Mesothelial cell of epicardium (in vitro differentiated cells): Measurements from ENCODE around the gene NDUFS5. TPM values are rescaled to one million over a fixed set of nuclear protein-coding genes. Genes with fewer than 3 reads are reported as not detected.

Source experiments
- DNase-seq, 2 experiments: peaks; one replicate each; pipeline ENCODE4 v3.0.0; 2021; ENCODE audit warnings: low spot score in 2 of 2; ENCODE audit not compliant: unreplicated experiment in 2 of 2
- H3K27ac Mint-ChIP-seq: 2 replicates; pipeline ENCODE4 v1.8.0; 2021; ENCODE audit warnings: mixed read lengths
- H3K27me3 Mint-ChIP-seq: 2 replicates; pipeline ENCODE4 v1.8.0; 2021; ENCODE audit warnings: low read depth, mixed read lengths
- H3K36me3 Mint-ChIP-seq: 2 replicates; pipeline ENCODE4 v1.8.0; 2021; ENCODE audit warnings: mixed read lengths
- H3K4me1 Mint-ChIP-seq: 2 replicates; pipeline ENCODE4 v1.8.0; 2021; ENCODE audit warnings: mixed read lengths
- H3K4me3 Mint-ChIP-seq: 2 replicates; pipeline ENCODE4 v1.8.0; 2021; ENCODE audit warnings: mild to moderate bottlenecking, moderate library complexity, mixed read lengths
- H3K9me3 Mint-ChIP-seq: 2 replicates; pipeline ENCODE4 v1.8.0; 2021; ENCODE audit warnings: mixed read lengths
- total RNA-seq: library from RNA; stranded (reverse); gene quantifications from 3 replicates; pipeline ENCODE4 v1.2.1, GENCODE V29; 2021
- TF ChIP-seq, protein P1 (sequence below): fragments of 200-600 bp; sonication (generic); IDR thresholded peaks from one replicate; pipeline ENCODE4 v1.5.0; 2021; ENCODE audit warnings: antibody characterized with exemption; ENCODE audit not compliant: unreplicated experiment

Gene NDUFS5
- total RNA-seq, 1 donor from 2014 or later = 186 TPM

DNA sequence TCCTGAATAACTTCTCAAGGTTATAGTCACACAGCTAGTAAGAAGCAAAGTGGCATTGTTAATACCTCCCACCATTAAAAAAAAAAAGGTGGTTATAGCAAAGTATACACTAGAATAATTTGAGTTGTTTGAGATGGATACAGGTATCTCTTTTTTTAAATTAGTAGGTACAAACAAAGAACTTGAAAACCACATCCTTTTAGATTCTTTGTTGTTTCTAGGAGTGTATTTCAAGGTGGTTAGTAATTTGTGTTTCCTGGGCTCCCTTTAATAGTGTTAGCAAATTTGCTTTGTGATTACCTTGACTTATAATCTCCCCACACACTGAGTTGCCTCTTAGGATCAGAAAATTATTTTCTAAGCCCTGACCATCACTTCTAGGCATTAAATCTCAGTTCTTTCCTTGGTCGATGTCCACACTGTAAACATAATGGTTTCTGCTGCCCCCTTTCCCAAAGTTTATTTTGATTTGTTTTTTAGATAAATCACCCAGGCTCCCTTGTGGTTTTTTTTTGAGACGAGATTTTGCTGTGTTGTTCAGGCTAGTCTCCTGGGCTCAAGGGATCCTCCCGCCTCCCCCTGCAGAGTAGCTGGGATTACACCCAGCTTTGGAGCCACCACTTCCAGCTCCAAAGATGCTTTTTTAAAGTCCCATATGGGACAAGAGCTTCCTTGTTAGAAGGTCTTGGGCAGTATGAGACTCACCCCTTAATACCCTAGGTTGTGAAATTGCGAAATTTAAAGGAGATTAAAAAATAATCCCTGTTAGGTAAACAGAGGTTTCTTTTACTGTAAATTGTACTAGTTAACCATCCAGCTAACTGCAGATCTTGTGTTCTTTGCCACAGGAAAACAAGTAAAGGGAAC lies 28.9 kb upstream of the NDUFS5 start:
- Mint-ChIP-seq H3K4me1 (peaks cover 27% of the 10 kb centered on the region), H3K27me3 (no peaks in the 10 kb centered on the region), H3K36me3 (peaks cover 36% of the 10 kb centered on the region), H3K27ac (peak overlapping the region; percentile 11), H3K4me3 (no peak overlapping the region), H3K9me3 (no peaks in the 10 kb centered on the region)
- TF ChIP-seq, protein P1, sequence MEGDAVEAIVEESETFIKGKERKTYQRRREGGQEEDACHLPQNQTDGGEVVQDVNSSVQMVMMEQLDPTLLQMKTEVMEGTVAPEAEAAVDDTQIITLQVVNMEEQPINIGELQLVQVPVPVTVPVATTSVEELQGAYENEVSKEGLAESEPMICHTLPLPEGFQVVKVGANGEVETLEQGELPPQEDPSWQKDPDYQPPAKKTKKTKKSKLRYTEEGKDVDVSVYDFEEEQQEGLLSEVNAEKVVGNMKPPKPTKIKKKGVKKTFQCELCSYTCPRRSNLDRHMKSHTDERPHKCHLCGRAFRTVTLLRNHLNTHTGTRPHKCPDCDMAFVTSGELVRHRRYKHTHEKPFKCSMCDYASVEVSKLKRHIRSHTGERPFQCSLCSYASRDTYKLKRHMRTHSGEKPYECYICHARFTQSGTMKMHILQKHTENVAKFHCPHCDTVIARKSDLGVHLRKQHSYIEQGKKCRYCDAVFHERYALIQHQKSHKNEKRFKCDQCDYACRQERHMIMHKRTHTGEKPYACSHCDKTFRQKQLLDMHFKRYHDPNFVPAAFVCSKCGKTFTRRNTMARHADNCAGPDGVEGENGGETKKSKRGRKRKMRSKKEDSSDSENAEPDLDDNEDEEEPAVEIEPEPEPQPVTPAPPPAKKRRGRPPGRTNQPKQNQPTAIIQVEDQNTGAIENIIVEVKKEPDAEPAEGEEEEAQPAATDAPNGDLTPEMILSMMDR = no peak
- no peak for DNase-seq

GRCh38 chr1:38997901-38998190 lies 28.3 kb upstream of the NDUFS5 start:
- Mint-ChIP-seq H3K9me3 (no peaks in the 10 kb centered on the region), H3K36me3 (peaks cover 39% of the 10 kb centered on the region), H3K4me3 (no peak overlapping the region), H3K4me1 (peaks cover 21% of the 10 kb centered on the region), H3K27me3 (no peaks in the 10 kb centered on the region), H3K27ac (peak overlapping the region; percentile 11)
- no peak for DNase-seq
- TF ChIP-seq, protein P1 = no peak

GRCh38 chr1:39001516-39002421 lies 24.4 kb upstream of the NDUFS5 start:
- H3K27me3 Mint-ChIP-seq = no peaks in the 10 kb centered on the region
- no peak overlapping the region for H3K4me3 Mint-ChIP-seq
- TF ChIP-seq, protein P1 = no peak
- DNase-seq = no peak
- no peaks in the 10 kb centered on the region for H3K9me3 Mint-ChIP-seq
- H3K27ac Mint-ChIP-seq = no peak overlapping the region
- H3K4me1 Mint-ChIP-seq = peaks cover 8% of the 10 kb centered on the region
- H3K36me3 Mint-ChIP-seq = peaks cover 49% of the 10 kb centered on the region

DNA sequence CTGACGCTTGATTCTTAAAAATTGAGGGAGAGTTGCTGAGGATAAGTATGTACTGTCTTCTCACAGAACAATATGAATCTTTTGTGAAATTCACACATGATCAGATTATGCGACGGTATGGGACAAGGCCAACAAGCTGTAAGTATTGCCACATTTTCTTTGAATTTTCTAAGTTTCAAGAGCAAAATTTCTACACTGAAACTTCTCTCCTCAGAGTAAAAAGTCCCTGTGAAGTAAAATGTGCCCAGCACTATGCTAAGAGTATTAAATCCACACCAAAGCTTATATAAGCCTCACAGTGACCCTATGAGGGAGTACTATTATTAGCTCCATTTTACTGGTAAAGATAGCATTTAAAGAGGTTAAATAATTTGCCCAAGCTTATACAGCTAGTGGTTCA lies 22.9 kb upstream of the NDUFS5 start:
- no peaks in the 10 kb centered on the region for H3K9me3 Mint-ChIP-seq
- TF ChIP-seq, protein P1 = no peak
- H3K4me3 Mint-ChIP-seq = no peak overlapping the region
- H3K27ac Mint-ChIP-seq = no peak overlapping the region
- no peaks in the 10 kb centered on the region for H3K4me1 Mint-ChIP-seq
- no peaks in the 10 kb centered on the region for H3K27me3 Mint-ChIP-seq
- H3K36me3 Mint-ChIP-seq = peaks cover 52% of the 10 kb centered on the region
- DNase-seq = no peak

GRCh38 chr1:39003794-39004193 lies 22.4 kb upstream of the NDUFS5 start:
- Mint-ChIP-seq H3K27ac (no peak overlapping the region), H3K9me3 (no peaks in the 10 kb centered on the region), H3K36me3 (peaks cover 55% of the 10 kb centered on the region), H3K4me1 (no peaks in the 10 kb centered on the region), H3K27me3 (no peaks in the 10 kb centered on the region), H3K4me3 (no peak overlapping the region)
- DNase-seq = no peak
- TF ChIP-seq, protein P1 = no peak
